ENCODE data around the gene PAQR7. TPM values are rescaled to one million over a fixed set of nuclear protein-coding genes. Genes with fewer than 3 reads are reported as not detected.

The PAQR7 gene
- total and polyA plus RNA-seq, 2 experiments from 2014 or later, result 4.0 to 5.2 TPM

GRCh38 chr1:25891606-25892005, 16.1 kb upstream of the PAQR7 start:
- Histone ChIP-seq H3K27ac (ENCODE audit: low read depth) (peak overlapping the region; percentile 70), H3F3A (replicated peaks; ENCODE audit: low read depth) (peaks cover 8% of the 10 kb centered on the region; the same call in 1 of the 2 replicates), H3K79me2 (replicated peaks; ENCODE audit: insufficient read depth) (no peaks in the 10 kb centered on the region), H3K4me2 (peak overlapping the region; percentile 43; the same call in 1 of the 2 replicates), H4K20me1 (replicated peaks; ENCODE audit: insufficient read depth) (no peaks in the 10 kb centered on the region; the same call in 1 of the 2 replicates), H3K36me3 (ENCODE audit: insufficient read depth) (no peaks in the 10 kb centered on the region), H3K4me3 (no peak overlapping the region), H3K9me2 (ENCODE audit: insufficient read depth) (no peaks in the 10 kb centered on the region), H3K27me3 (ENCODE audit: insufficient read depth) (no peaks in the 10 kb centered on the region), H2AFZ (no peak overlapping the region), H3K4me1 (ENCODE audit: insufficient read depth) (peaks cover 21% of the 10 kb centered on the region)
- DNase-seq (ENCODE audit: low spot score) (no peak), ATAC-seq (no peak)
- TF ChIP-seq, protein P1, sequence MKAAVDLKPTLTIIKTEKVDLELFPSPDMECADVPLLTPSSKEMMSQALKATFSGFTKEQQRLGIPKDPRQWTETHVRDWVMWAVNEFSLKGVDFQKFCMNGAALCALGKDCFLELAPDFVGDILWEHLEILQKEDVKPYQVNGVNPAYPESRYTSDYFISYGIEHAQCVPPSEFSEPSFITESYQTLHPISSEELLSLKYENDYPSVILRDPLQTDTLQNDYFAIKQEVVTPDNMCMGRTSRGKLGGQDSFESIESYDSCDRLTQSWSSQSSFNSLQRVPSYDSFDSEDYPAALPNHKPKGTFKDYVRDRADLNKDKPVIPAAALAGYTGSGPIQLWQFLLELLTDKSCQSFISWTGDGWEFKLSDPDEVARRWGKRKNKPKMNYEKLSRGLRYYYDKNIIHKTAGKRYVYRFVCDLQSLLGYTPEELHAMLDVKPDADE (IDR thresholded peaks at IDR 0.05), result no peak
- TF ChIP-seq ZNF114 (CRISPR knock-in tag; IDR thresholded peaks at IDR 0.05) (no peak), STAT1 (IDR thresholded peaks at IDR 0.05; ENCODE audit: unreplicated experiment) (no peak), CREB1 (CRISPR knock-in tag; IDR thresholded peaks at IDR 0.05; ENCODE audit: low read depth) (no peak), EZH2 (IDR thresholded peaks at IDR 0.05; ENCODE audit: low read depth, unreplicated experiment) (no peak)
- Mint-ChIP-seq H3K9me3 (no peaks in the 10 kb centered on the region), H3K27me3 (ENCODE audit: insufficient read depth, low read depth, poor library complexity) (peaks cover 9% of the 10 kb centered on the region), H3K36me3 (ENCODE audit: low read depth) (0 out of 3 replicates have a peak, but pooled peaks cover 3% of the 10 kb centered on the region), H3K4me3 (no peak overlapping the region; the same call in 2 of the 3 replicates), H3K27ac (peak overlapping the region; percentile 73; the same call in 1 of the 2 replicates), H3K4me1 (peaks cover 32% of the 10 kb centered on the region)

- Histone ChIP-seq H2AFZ (no peak overlapping the region), H3K27me3 (ENCODE audit: insufficient read depth) (no peaks in the 10 kb centered on the region), H3K9me2 (ENCODE audit: insufficient read depth) (no peaks in the 10 kb centered on the region), H4K20me1 (replicated peaks; ENCODE audit: insufficient read depth) (no peaks in the 10 kb centered on the region), H3K4me2 (no peak overlapping the region), H3K79me2 (replicated peaks; ENCODE audit: insufficient read depth) (no peaks in the 10 kb centered on the region), H3K36me3 (ENCODE audit: insufficient read depth) (no peaks in the 10 kb centered on the region), H3K4me1 (ENCODE audit: insufficient read depth) (peaks cover 21% of the 10 kb centered on the region), H3K4me3 (no peak overlapping the region), H3K27ac (ENCODE audit: low read depth) (no peak overlapping the region), H3F3A (replicated peaks; ENCODE audit: low read depth) (no peaks in the 10 kb centered on the region)
- Mint-ChIP-seq H3K27me3 (ENCODE audit: insufficient read depth, low read depth, poor library complexity) (peaks cover 9% of the 10 kb centered on the region), H3K36me3 (ENCODE audit: low read depth) (0 out of 3 replicates have a peak, but pooled peaks cover 3% of the 10 kb centered on the region), H3K27ac (no peak overlapping the region), H3K9me3 (no peaks in the 10 kb centered on the region), H3K4me3 (no peak overlapping the region), H3K4me1 (peaks cover 26% of the 10 kb centered on the region)
- ATAC-seq (no peak), DNase-seq (ENCODE audit: low spot score) (no peak)
- TF ChIP-seq ZNF114 (CRISPR knock-in tag; IDR thresholded peaks at IDR 0.05), result no peak
- no peak for TF ChIP-seq ZNF331 (CRISPR knock-in tag; IDR thresholded peaks at IDR 0.05; ENCODE audit: low read depth)
- TF ChIP-seq, protein P2, sequence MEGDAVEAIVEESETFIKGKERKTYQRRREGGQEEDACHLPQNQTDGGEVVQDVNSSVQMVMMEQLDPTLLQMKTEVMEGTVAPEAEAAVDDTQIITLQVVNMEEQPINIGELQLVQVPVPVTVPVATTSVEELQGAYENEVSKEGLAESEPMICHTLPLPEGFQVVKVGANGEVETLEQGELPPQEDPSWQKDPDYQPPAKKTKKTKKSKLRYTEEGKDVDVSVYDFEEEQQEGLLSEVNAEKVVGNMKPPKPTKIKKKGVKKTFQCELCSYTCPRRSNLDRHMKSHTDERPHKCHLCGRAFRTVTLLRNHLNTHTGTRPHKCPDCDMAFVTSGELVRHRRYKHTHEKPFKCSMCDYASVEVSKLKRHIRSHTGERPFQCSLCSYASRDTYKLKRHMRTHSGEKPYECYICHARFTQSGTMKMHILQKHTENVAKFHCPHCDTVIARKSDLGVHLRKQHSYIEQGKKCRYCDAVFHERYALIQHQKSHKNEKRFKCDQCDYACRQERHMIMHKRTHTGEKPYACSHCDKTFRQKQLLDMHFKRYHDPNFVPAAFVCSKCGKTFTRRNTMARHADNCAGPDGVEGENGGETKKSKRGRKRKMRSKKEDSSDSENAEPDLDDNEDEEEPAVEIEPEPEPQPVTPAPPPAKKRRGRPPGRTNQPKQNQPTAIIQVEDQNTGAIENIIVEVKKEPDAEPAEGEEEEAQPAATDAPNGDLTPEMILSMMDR (conservative IDR thresholded peaks at IDR 0.05; ENCODE audit: low read depth in 2 of 2), result no peak
- TF ChIP-seq POLR2AphosphoS5 (IDR thresholded peaks at IDR 0.05; ENCODE audit: low read depth), result no peak
- TF ChIP-seq EZH2 (IDR thresholded peaks at IDR 0.05; ENCODE audit: low read depth, unreplicated experiment), result no peak
- no peak for TF ChIP-seq ZNF462 (CRISPR knock-in tag; IDR thresholded peaks at IDR 0.05)
Measured at GRCh38 chr1:25890239-25891034, 14.9 kb upstream of the PAQR7 start.

Measured in GM23338 (cell line).